ENCODE measurements around the gene UBE2E2. TPM values are rescaled to one million over a fixed set of nuclear protein-coding genes. Genes with fewer than 3 reads are reported as not detected.

Gene UBE2E2
- total RNA-seq, 1 donor from 2014 or later = 24.2 TPM

DNA sequence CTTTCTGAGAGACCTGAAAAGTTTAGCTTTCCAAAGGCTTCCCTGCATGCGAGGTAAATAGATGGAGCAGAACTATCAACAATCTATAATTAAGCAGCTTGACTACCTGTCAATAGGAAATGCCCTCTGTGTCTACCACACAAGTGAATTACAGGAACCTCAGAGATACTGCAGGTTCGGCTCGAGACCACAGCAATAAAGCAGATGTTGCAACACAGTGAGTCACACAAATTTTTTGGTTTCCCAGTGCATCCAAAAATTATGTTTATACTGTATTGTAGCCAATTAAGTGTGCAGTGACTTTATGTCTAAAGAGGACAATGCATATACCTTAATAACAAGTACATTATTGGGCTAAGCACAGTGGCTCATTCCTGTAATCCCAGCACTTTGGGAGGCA, 252.0 kb downstream of the UBE2E2 start:
- Mint-ChIP-seq H3K27me3 (ENCODE audit: low read depth) (no peaks in the 10 kb centered on the region), H3K4me1 (peaks cover 4% of the 10 kb centered on the region), H3K4me3 (no peak overlapping the region), H3K9me3 (peaks cover 14% of the 10 kb centered on the region), H3K36me3 (ENCODE audit: low read depth) (peaks cover 11% of the 10 kb centered on the region), H3K27ac (ENCODE audit: unreplicated experiment) (no peak overlapping the region)
- TF ChIP-seq, protein P1, sequence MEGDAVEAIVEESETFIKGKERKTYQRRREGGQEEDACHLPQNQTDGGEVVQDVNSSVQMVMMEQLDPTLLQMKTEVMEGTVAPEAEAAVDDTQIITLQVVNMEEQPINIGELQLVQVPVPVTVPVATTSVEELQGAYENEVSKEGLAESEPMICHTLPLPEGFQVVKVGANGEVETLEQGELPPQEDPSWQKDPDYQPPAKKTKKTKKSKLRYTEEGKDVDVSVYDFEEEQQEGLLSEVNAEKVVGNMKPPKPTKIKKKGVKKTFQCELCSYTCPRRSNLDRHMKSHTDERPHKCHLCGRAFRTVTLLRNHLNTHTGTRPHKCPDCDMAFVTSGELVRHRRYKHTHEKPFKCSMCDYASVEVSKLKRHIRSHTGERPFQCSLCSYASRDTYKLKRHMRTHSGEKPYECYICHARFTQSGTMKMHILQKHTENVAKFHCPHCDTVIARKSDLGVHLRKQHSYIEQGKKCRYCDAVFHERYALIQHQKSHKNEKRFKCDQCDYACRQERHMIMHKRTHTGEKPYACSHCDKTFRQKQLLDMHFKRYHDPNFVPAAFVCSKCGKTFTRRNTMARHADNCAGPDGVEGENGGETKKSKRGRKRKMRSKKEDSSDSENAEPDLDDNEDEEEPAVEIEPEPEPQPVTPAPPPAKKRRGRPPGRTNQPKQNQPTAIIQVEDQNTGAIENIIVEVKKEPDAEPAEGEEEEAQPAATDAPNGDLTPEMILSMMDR (conservative IDR thresholded peaks at IDR 0.05) = no peak
- DNase-seq (ENCODE audit: low read depth, low spot score) = no peak

DNA sequence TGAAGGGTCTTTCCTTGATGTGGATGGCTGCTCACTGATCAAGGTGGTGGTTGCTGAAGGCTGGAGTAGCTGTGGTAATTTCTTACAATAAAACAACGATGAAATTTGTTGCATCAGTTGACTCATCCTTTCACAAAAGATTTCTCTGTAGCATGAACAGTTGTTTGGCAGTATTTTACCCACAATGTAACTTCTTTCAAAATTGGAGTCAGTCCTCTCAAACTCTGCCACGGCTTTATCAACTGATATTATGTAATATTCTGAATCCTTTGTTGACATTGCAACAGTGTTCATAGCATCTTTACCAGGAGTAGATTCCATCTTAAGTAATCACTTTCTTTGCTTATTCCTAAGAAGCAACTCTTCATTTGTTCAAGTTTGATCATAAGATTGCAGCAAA, 252.6 kb downstream of the UBE2E2 start:
- H3K36me3 Mint-ChIP-seq (ENCODE audit: low read depth) = peaks cover 11% of the 10 kb centered on the region
- no peak overlapping the region for H3K27ac Mint-ChIP-seq (ENCODE audit: unreplicated experiment)
- DNase-seq (ENCODE audit: low read depth, low spot score) = no peak
- H3K4me3 Mint-ChIP-seq = no peak overlapping the region
- H3K9me3 Mint-ChIP-seq = peaks cover 14% of the 10 kb centered on the region
- H3K4me1 Mint-ChIP-seq = peaks cover 4% of the 10 kb centered on the region
- H3K27me3 Mint-ChIP-seq (ENCODE audit: low read depth) = no peaks in the 10 kb centered on the region
- TF ChIP-seq, protein P1 (conservative IDR thresholded peaks at IDR 0.05) = no peak

DNA sequence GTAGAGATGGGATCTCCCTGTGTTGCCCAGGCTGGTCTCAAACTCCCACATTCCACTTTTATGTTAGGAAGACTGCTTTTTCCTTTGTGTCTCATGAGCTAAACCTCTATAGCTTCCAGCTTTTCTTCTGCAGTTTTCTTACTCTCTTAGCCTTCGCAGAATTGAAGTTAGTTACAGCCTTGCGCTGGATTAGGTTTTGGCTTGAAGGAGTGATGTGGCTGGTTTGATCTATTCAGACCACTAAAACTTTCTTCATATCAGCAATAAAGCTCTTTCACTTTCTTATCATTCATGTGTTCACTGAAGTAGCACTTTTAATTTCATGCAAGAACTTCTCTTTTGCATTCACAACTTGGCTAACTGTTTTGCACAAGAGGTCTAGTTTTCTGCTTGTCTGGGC, 254.6 kb downstream of the UBE2E2 start:
- TF ChIP-seq, protein P1 (conservative IDR thresholded peaks at IDR 0.05) = no peak
- Mint-ChIP-seq H3K4me3 (no peak overlapping the region), H3K27me3 (ENCODE audit: low read depth) (no peaks in the 10 kb centered on the region), H3K4me1 (peaks cover 4% of the 10 kb centered on the region), H3K27ac (ENCODE audit: unreplicated experiment) (no peak overlapping the region), H3K9me3 (peaks cover 14% of the 10 kb centered on the region), H3K36me3 (ENCODE audit: low read depth) (peaks cover 11% of the 10 kb centered on the region)
- no peak for DNase-seq (ENCODE audit: low read depth, low spot score)

DNA sequence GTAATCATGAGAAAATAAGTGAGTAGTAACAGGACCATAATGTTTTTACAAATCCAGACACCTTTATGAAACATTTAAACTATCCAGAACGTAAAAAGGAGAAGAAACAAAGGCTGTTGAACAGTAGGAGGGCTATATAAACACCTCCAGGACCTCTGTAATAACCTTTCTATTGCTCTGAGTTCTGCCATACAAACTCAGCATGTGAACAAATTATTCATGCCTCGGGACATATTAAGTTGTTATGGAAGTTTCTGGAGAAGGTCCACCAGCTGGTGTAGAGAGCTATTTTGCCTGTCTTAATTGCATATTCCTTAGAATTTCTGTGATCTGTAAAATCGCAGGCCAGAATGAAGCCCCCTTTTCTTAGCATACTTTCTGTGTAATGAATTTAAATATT, 256.3 kb downstream of the UBE2E2 start:
- Mint-ChIP-seq H3K4me3 (no peak overlapping the region), H3K9me3 (peaks cover 14% of the 10 kb centered on the region), H3K27me3 (ENCODE audit: low read depth) (no peaks in the 10 kb centered on the region), H3K4me1 (peaks cover 4% of the 10 kb centered on the region), H3K27ac (ENCODE audit: unreplicated experiment) (no peak overlapping the region), H3K36me3 (ENCODE audit: low read depth) (peaks cover 11% of the 10 kb centered on the region)
- TF ChIP-seq, protein P1 (conservative IDR thresholded peaks at IDR 0.05) = no peak
- no peak for DNase-seq (ENCODE audit: low read depth, low spot score)

DNA sequence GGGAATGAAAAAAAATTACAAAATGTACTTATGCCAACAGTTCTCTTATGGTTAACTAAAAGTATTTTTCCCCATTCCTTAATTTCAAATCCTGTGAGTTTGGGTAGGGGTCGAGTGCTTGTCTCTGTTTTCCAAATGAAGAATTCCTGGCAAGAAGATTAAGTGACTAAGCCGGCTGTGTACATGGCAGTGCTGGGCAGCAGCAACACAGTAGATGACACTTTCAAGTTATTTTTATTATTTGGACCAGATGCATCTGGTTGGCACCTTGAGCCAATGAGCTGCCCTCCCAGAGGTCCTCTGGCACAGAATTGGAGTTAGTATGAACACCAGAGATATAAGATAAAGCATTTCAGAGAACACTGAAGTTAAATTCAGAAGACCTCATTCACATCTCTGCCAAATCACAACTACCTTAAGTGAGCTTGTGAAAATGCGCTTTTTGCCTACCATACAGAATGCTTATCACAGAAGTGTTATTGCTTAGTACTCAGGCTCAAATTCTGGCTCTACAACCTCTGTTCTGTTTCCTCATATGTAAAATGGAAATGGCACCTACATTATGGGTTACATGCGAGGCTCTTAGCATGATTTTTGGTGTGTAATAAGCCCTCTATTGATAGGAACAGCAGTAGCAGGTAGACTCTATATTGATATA, 256.9 kb downstream of the UBE2E2 start:
- no peak overlapping the region for H3K4me3 Mint-ChIP-seq
- H3K4me1 Mint-ChIP-seq = peaks cover 4% of the 10 kb centered on the region
- TF ChIP-seq, protein P1 (conservative IDR thresholded peaks at IDR 0.05) = no peak
- peaks cover 11% of the 10 kb centered on the region for H3K36me3 Mint-ChIP-seq (ENCODE audit: low read depth)
- no peak for DNase-seq (ENCODE audit: low read depth, low spot score)
- peaks cover 14% of the 10 kb centered on the region for H3K9me3 Mint-ChIP-seq
- H3K27me3 Mint-ChIP-seq (ENCODE audit: low read depth) = no peaks in the 10 kb centered on the region
- H3K27ac Mint-ChIP-seq (ENCODE audit: unreplicated experiment) = no peak overlapping the region

All from neural crest cell (in vitro differentiated cells).